RWPE2 (cell line): Measurements from ENCODE around the gene SPON2.
A peak's percentile ranks its signal among the peaks of the same experiment; 100 is the strongest.

ENCODE experiments used
- ATAC-seq: fragments of 200-7000 bp; cut with Tn5 transposase; 3 replicates; pipeline ENCODE4 v1.9.1; 2021; ENCODE audit warnings: low read depth
- DNase-seq: peaks from one replicate; pipeline ENCODE4 v3.0.0-alpha.2; 2020; ENCODE audit warnings: low spot score
- H3K27ac ChIP-seq: fragments of 450-650 bp; 2 replicates; pipeline ENCODE4 v1.5.1; 2017; ENCODE audit warnings: mild to moderate bottlenecking; ENCODE audit not compliant: poor library complexity, severe bottlenecking
- H3K27me3 ChIP-seq: fragments of 250-450 bp; sonication (Bioruptor Pico); 2 replicates; pipeline ENCODE4 v1.5.1; 2021; ENCODE audit warnings: mild to moderate bottlenecking, moderate library complexity; ENCODE audit not compliant: insufficient read depth, poor library complexity, severe bottlenecking
- H3K36me3 ChIP-seq: fragments of 250-450 bp; sonication (Bioruptor Pico); 2 replicates; pipeline ENCODE4 v1.5.1; 2020; ENCODE audit warnings: low read depth, mild to moderate bottlenecking, moderate library complexity
- H3K4me1 ChIP-seq: fragments of 250-450 bp; sonication (Bioruptor Pico); 2 replicates; pipeline ENCODE4 v1.5.1; 2021; ENCODE audit warnings: mild to moderate bottlenecking, moderate library complexity; ENCODE audit not compliant: insufficient read depth, poor library complexity, severe bottlenecking
- H3K4me3 ChIP-seq: fragments of 250-450 bp; sonication (Bioruptor Pico); 2 replicates; pipeline ENCODE4 v1.5.1; 2021; ENCODE audit warnings: mild to moderate bottlenecking, moderate library complexity; ENCODE audit not compliant: severe bottlenecking
- H3K9me3 ChIP-seq: fragments of 250-450 bp; sonication (Bioruptor Pico); 2 replicates; pipeline ENCODE4 v1.5.1; 2021; ENCODE audit warnings: mild to moderate bottlenecking, moderate library complexity; ENCODE audit not compliant: severe bottlenecking
- TF ChIP-seq, protein P1 (sequence below): fragments of 450-650 bp; IDR thresholded peaks from one replicate; pipeline ENCODE4 v1.5.1; 2017; ENCODE audit warnings: mild to moderate bottlenecking, moderate library complexity; ENCODE audit not compliant: poor library complexity, severe bottlenecking

The SPON2 gene

DNA sequence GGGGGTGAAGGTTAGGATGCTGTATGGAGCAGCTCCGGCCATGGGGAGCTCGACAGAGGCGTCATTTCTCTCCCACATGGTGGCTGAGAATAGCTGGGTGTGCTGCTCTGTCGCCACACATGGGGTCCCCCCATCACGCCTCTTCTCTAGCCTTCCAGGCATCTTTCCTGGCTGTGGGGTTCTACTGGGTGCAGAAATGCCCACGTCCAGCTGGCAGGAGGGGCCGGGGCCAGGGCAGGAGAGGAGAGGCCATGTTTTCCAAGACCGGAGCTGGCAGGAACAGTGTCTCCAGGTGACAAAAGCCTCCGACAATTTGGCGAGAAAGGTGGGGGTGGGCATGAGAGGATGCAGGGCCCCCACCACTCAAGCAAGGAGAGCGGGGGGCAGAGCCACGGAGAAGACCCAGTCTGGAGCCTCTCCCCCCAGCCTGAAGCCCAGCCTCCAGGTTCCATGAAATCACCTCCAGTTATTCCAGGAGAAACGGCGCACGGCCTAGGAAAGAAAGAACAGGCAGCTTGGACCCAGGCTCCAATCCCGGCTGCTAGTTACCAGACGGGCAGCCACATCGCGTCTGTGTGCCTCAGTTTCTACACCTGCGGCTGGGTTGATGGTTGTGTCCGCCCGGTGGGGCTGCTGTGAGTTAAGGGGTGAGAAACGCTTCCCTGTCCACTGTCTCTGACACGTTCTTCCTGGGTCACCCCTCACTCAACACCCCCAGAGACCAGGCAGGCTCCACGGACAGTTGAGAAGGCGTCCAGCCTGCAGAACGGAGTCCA, 27.4 kb upstream of the SPON2 start:
- Histone ChIP-seq H3K27ac (no peak overlapping the region), H3K36me3 (no peaks in the 10 kb centered on the region), H3K4me1 (no peaks in the 10 kb centered on the region), H3K27me3 (no peaks in the 10 kb centered on the region), H3K4me3 (no peak overlapping the region), H3K9me3 (no peaks in the 10 kb centered on the region)
- ATAC-seq (no peak), DNase-seq (peak; percentile 50)
- TF ChIP-seq, protein P1, sequence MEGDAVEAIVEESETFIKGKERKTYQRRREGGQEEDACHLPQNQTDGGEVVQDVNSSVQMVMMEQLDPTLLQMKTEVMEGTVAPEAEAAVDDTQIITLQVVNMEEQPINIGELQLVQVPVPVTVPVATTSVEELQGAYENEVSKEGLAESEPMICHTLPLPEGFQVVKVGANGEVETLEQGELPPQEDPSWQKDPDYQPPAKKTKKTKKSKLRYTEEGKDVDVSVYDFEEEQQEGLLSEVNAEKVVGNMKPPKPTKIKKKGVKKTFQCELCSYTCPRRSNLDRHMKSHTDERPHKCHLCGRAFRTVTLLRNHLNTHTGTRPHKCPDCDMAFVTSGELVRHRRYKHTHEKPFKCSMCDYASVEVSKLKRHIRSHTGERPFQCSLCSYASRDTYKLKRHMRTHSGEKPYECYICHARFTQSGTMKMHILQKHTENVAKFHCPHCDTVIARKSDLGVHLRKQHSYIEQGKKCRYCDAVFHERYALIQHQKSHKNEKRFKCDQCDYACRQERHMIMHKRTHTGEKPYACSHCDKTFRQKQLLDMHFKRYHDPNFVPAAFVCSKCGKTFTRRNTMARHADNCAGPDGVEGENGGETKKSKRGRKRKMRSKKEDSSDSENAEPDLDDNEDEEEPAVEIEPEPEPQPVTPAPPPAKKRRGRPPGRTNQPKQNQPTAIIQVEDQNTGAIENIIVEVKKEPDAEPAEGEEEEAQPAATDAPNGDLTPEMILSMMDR = no peak

DNA sequence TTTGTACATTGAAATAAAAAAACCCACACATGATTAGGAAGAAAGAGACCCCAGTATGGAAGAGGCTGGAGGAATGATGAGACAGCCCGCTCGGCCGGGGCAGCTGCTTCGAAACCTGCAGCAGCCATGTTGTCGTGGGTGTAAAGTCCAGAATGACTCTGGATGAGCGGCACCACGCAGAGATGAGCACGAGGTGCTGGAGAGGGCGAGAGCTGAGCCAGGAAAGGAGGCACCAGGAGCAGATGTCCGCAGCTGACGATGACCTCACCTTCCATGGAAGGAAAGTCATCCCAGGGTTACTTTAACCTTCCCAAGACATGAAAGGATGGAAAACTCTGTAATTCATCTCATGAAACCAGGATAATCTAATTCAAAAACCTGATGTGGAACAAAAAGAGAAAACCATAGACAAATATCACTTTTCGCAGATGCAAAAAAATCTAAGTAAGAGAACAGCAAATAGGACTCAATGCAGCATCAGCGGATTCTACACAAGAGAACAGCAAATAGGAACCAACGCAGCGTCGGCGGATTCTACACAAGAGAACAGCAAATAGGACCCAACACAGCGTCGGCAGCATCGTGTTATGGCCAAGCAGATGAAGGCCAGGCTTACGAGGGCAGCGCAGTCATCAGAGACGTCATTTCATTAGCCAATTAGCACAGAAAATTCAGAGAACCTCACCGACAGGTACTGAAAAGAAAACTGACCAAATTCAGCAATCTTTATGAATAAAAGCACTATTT, 25.9 kb upstream of the SPON2 start:
- ATAC-seq = no peak

DNA sequence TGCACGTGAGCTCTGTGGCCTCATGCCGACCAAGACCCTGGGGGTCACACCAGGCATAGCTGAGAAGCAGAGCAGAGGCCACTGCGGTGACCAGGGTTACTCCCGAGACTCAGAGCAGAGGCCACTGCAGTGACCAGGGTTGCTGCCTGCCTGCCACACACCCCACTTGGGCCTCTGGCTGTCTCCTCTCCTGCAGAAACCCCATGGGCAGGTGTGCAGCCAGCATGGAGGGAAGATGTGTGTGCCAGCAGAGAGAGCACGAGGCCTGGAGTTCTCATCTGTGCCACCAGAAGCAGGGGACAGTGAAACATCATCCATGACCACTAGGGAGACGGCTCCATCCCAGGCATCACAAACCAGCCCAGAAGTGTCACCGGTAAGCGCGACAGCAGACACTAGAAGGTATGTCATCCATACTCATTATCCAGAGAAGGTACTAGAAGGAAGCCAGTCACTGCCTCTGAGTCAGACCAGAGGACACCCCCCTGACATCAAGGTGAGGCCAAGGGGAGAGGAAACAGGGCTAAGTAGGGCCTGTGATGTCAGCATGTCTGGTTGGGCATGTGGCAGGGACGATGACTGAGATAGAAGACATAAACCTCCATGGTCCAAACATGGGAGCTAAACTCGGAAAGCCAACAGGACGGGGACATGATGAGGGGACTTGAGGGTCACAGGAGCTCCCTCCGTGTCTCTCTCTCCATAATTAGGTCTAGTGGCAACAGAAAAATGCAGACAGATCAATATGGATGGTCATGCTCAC, 24.2 kb upstream of the SPON2 start:
- peak; percentile 57 for DNase-seq
- Histone ChIP-seq H3K4me3 (no peak overlapping the region), H3K36me3 (no peaks in the 10 kb centered on the region), H3K27ac (no peak overlapping the region), H3K27me3 (no peaks in the 10 kb centered on the region), H3K4me1 (peaks cover 11% of the 10 kb centered on the region), H3K9me3 (no peaks in the 10 kb centered on the region)
- no peak for ATAC-seq
- TF ChIP-seq, protein P1 = no peak

More for the DNA sequence above, 25.9 kb upstream of the SPON2 start:
- H3K9me3 ChIP-seq = no peaks in the 10 kb centered on the region
- H3K27ac ChIP-seq = no peak overlapping the region
- DNase-seq = no peak
- H3K4me1 ChIP-seq = no peaks in the 10 kb centered on the region
- H3K4me3 ChIP-seq = no peak overlapping the region
- no peaks in the 10 kb centered on the region for H3K27me3 ChIP-seq
- TF ChIP-seq, protein P1 = no peak
- no peaks in the 10 kb centered on the region for H3K36me3 ChIP-seq

DNA sequence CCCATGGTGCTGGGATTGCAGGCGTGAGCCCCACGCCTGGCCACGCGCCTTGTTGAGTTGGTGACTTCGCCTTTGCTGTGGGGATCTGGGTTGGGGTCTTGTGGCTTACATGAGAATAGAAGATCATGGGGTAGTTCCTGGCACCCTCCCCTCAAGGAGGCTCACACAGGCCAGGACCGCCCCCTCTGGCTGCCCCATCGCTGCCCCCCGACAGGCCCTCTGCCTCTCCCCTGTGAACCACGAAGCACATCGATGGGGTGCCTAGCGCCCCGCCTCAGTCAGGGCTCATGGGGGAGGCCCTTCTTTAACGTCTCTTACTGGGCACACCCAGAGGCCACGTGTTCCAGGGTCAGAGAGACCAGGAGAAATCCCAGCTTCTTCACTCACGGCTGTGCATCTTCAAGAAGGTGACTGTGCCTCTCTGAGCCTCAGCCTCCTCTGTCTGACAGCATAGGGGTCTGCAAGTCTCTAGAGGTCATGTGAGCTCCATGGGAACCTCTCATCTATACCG, 23.6 kb upstream of the SPON2 start:
- DNase-seq = peak; percentile 49
- no peak overlapping the region for H3K4me3 ChIP-seq
- no peaks in the 10 kb centered on the region for H3K9me3 ChIP-seq
- no peak for ATAC-seq
- H3K27me3 ChIP-seq = no peaks in the 10 kb centered on the region
- H3K36me3 ChIP-seq = no peaks in the 10 kb centered on the region
- H3K27ac ChIP-seq = no peak overlapping the region
- TF ChIP-seq, protein P1 = no peak
- peaks cover 14% of the 10 kb centered on the region for H3K4me1 ChIP-seq
